Nephron (organoid): ENCODE data around the gene BBIP1.
"Not testable (repeated sequence)": the region's sequence is repeated elsewhere in the genome, so short reads cannot be mapped to it uniquely, and the experiment has no call there.

Experiments
- H3K27ac Mint-ChIP-seq, 3 experiments: 2 replicates each; pipeline ENCODE4 v1.8.0; 2020; ENCODE audit warnings: mixed read lengths in 3 of 3, mild to moderate bottlenecking in 2 of 3, moderate library complexity in 1 of 3
- H3K27me3 Mint-ChIP-seq: 2 replicates; pipeline ENCODE4 v1.8.0; 2021; ENCODE audit warnings: low read depth, mild to moderate bottlenecking, moderate library complexity, mixed read lengths
- H3K36me3 Mint-ChIP-seq: 2 replicates; pipeline ENCODE4 v1.8.0; 2020; ENCODE audit warnings: low read depth, mixed read lengths
- H3K4me1 Mint-ChIP-seq: 2 replicates; pipeline ENCODE4 v1.8.0; 2020; ENCODE audit warnings: mixed read lengths
- H3K4me3 Mint-ChIP-seq, 3 experiments: 2 replicates each; pipeline ENCODE4 v1.8.0; 2020; ENCODE audit warnings: mild to moderate bottlenecking in 3 of 3, mixed read lengths in 3 of 3, moderate library complexity in 2 of 3
- H3K9me3 Mint-ChIP-seq: 2 replicates; pipeline ENCODE4 v1.8.0; 2020; ENCODE audit warnings: mixed read lengths
- CTCF ChIP-seq, 3 experiments: fragments of 200-600 bp; sonication (generic); IDR thresholded peaks; one replicate each; pipeline ENCODE4 v1.5.0; 2021; ENCODE audit warnings: antibody characterized with exemption in 3 of 3; ENCODE audit not compliant: unreplicated experiment in 3 of 3

The BBIP1 gene

GRCh38 chr10:110870823-110871297 lies 48.1 kb downstream of the BBIP1 start:
- H3K9me3 Mint-ChIP-seq: no peaks in the 10 kb centered on the region
- H3K36me3 Mint-ChIP-seq: no peaks in the 10 kb centered on the region
- H3K27ac Mint-ChIP-seq: peak overlapping the region; percentile 97 to 99 (median 97)
- H3K27me3 Mint-ChIP-seq: no peaks in the 10 kb centered on the region
- peak overlapping the region; percentile 92 to 95 (median 92) for H3K4me3 Mint-ChIP-seq
- no peak for TF ChIP-seq CTCF (IDR thresholded peaks at IDR 0.05; ENCODE audit: unreplicated experiment in 3 of 3)
- H3K4me1 Mint-ChIP-seq: peaks cover 55% of the 10 kb centered on the region

- TF ChIP-seq CTCF (IDR thresholded peaks at IDR 0.05; ENCODE audit: unreplicated experiment in 3 of 3): no peak
- H3K4me3 Mint-ChIP-seq: peak overlapping the region; percentile 57 to 95 (median 58)
- no peaks in the 10 kb centered on the region for H3K36me3 Mint-ChIP-seq
- no peaks in the 10 kb centered on the region for H3K27me3 Mint-ChIP-seq
- H3K4me1 Mint-ChIP-seq: peaks cover 66% of the 10 kb centered on the region
- H3K9me3 Mint-ChIP-seq: no peaks in the 10 kb centered on the region
- H3K27ac Mint-ChIP-seq: peak overlapping the region; percentile 97 to 99 (median 97)
These were observed 50.0 kb downstream of the BBIP1 start for GRCh38 chr10:110868981-110869380.

GRCh38 chr10:110867807-110868465 lies 51.0 kb downstream of the BBIP1 start:
- no peak for TF ChIP-seq CTCF (IDR thresholded peaks at IDR 0.05; ENCODE audit: unreplicated experiment in 3 of 3)
- no peaks in the 10 kb centered on the region for H3K27me3 Mint-ChIP-seq
- H3K9me3 Mint-ChIP-seq: no peaks in the 10 kb centered on the region
- H3K4me1 Mint-ChIP-seq: peaks cover 71% of the 10 kb centered on the region
- H3K27ac Mint-ChIP-seq: peak overlapping the region; percentile 87 to 97 (median 94)
- no peaks in the 10 kb centered on the region for H3K36me3 Mint-ChIP-seq
- H3K4me3 Mint-ChIP-seq: peak overlapping the region in 1 of 3 experiments; percentile 24

GRCh38 chr10:110867011-110867806 lies 51.8 kb downstream of the BBIP1 start:
- peaks cover 78% of the 10 kb centered on the region for H3K4me1 Mint-ChIP-seq
- not testable (repeated sequence) for H3K36me3 Mint-ChIP-seq, H3K27me3 Mint-ChIP-seq, H3K9me3 Mint-ChIP-seq
- peak overlapping the region; percentile 87 to 97 (median 94) for H3K27ac Mint-ChIP-seq
- peak overlapping the region in 1 of 3 experiments; percentile 24 for H3K4me3 Mint-ChIP-seq

GRCh38 chr10:110865809-110866482 lies 53.0 kb downstream of the BBIP1 start:
- Mint-ChIP-seq H3K9me3 (no peaks in the 10 kb centered on the region), H3K4me1 (peaks cover 79% of the 10 kb centered on the region), H3K4me3 (peak overlapping the region in 2 of 3 experiments; percentile 7 to 36), H3K27me3 (no peaks in the 10 kb centered on the region), H3K36me3 (no peaks in the 10 kb centered on the region), H3K27ac (peak overlapping the region; percentile 95 to 98 (median 97))
- no peak for TF ChIP-seq CTCF (IDR thresholded peaks at IDR 0.05; ENCODE audit: unreplicated experiment in 3 of 3)
